ENCODE results near the gene ANKRD60. TPM values are rescaled to one million over a fixed set of nuclear protein-coding genes. Genes with fewer than 3 reads are reported as not detected.

The ANKRD60 gene
- total RNA-seq, 1 donor from 2014 or later = not detected

DNA sequence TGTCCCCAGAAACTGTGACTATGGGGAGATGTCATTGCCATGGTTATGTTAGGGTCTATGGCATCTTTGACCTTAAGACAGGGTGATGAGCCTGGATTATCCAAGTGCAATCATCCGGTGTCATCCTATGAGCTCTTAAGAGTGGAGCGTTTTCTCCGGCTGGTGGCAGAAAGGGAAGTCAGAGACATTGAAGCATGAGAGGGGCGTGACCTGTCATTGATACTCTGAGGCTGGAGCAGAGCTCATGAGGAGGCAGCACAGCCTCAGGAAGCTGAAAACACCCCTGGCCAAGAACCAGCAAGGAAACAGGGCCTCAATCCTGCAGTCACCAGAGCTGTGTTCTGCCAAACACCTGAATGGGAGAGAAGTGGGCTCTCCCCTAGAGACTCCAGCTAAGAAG is 59.6 kb downstream of the ANKRD60 start:
- no peak overlapping the region for H3K4me3 ChIP-seq (ENCODE audit: low read depth, low read length)
- no peak for DNase-seq (ENCODE audit: low read depth)

DNA sequence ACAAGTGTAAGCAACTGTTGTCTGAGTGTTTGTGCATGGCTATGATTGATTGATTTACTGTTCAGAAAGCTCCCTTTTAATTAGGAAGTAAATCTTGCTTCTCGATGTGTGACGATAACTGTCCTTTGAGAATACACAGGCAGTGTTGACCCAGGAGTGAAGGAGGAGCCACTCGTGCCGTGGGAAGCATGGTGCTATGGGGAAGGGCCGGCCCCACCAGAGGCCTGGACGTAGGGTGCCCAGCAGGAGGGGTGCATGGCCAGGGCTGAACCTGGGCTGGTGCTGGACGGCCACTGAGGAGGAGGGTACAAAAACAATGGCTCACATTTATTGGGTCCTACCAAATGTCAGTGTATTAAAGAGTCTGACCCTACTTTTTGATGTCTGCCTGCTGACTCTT is 60.7 kb downstream of the ANKRD60 start:
- no peak for DNase-seq (ENCODE audit: low read depth)
- TF ChIP-seq, protein P1, sequence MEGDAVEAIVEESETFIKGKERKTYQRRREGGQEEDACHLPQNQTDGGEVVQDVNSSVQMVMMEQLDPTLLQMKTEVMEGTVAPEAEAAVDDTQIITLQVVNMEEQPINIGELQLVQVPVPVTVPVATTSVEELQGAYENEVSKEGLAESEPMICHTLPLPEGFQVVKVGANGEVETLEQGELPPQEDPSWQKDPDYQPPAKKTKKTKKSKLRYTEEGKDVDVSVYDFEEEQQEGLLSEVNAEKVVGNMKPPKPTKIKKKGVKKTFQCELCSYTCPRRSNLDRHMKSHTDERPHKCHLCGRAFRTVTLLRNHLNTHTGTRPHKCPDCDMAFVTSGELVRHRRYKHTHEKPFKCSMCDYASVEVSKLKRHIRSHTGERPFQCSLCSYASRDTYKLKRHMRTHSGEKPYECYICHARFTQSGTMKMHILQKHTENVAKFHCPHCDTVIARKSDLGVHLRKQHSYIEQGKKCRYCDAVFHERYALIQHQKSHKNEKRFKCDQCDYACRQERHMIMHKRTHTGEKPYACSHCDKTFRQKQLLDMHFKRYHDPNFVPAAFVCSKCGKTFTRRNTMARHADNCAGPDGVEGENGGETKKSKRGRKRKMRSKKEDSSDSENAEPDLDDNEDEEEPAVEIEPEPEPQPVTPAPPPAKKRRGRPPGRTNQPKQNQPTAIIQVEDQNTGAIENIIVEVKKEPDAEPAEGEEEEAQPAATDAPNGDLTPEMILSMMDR (conservative IDR thresholded peaks at IDR 0.05; ENCODE audit: low read depth, low read length) = no peak
- no peak overlapping the region for H3K4me3 ChIP-seq (ENCODE audit: low read depth, low read length)

More for the DNA sequence above, 59.6 kb downstream of the ANKRD60 start:
- TF ChIP-seq, protein P1 (conservative IDR thresholded peaks at IDR 0.05; ENCODE audit: low read depth, low read length) = no peak

Other genes starting within 250 kb of the ANKRD60 start
- gene RAB22A, start 81.1 kb upstream of the ANKRD60 start, total RNA-seq = 8.3 and 10.6 TPM in 2 replicates
- 9.5 and 13.0 TPM in 2 replicates for gene VAPB, start 160.6 kb upstream of the ANKRD60 start, total RNA-seq

All from epithelial cell of proximal tubule (primary cell).